GM19438 (cell line): ENCODE data around the gene KIF1B.
A peak's percentile ranks its signal among the peaks of the same experiment; 100 is the strongest.
"Not testable (repeated sequence)": the region's sequence is repeated elsewhere in the genome, so short reads cannot be mapped to it uniquely, and the experiment has no call there.

Experiments used
- ATAC-seq: cut with Tn5 transposase; IDR thresholded peaks from one replicate; pipeline ENCODE4 v1.9.1; 2021; ENCODE audit warnings: low read depth; ENCODE audit not compliant: unreplicated experiment

KIF1B gene

GRCh38 chr1:10421637-10422036 lies 211.3 kb downstream of the KIF1B start:
- no peak for ATAC-seq

DNA sequence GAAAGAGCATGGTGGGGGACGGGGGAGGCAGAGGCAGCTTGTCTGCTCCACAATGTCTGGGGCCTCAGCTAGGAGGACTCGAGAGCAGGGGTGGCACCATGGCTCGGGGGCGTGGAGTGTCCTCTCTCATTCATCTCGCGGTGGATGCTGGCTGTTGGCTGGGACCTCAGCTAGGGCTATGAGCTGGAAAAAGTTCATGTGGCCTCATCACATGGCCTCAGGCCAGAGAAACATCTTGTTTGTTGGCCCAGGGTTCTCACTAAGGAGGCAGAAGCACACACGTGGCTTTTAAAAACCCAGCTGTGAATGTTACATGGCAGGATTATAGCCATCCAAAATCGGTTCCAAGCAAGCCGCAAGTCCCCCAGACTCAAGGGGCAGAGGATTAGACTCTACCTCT lies 213.7 kb downstream of the KIF1B start:
- ATAC-seq, result no peak

DNA sequence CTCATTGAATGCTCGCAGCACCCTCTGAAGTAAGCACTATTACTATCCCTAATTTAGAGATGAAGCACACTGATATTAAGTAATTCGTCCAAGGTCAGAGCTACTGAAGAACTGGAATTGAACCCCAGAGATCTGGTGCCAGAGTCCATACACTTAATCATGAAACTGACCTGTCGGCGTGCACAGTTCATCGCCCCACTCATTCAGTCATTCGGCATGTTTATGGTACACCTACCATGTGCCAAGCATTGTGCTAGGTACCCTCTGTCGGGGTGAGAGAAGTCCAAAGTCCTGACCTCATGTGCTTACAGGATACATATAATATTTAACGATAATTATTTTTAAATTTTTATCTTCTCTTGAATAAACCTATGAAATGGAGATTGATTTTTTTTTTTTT lies 214.3 kb downstream of the KIF1B start:
- no peak for ATAC-seq

DNA sequence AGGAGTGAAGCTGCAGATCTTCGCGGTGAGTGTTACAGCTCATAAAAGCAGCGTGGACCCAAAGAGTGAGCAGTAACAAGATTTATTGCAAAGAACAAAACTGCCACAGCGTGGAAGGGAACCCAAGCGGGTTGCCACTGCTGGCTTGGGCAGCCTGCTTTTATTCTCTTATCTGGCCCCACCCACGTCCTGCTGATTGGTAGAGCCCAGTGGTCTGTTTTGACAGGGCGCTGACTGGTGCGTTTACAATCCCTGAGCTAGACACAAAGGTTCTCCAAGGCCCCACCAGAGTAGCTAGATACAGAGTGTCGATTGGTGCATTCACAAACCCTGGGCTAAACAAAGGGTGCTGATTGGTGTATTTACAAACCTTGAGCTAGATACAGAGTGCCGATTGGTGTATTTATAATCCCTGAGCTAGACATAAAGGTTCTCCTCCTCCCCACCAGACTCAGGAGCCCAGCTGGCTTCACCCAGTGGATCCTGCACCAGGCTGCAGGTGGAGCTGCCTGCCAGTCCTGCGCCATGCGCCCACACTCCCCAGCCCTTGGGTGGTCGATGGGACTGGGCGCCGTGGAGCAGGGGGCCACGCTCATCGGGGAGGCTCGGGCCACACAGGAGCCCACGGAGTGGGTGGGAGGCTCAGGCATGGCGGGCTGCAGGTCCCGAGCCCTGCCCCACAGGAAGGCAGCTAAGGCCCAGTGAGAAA lies 215.6 kb downstream of the KIF1B start:
- not testable (repeated sequence) for ATAC-seq

DNA sequence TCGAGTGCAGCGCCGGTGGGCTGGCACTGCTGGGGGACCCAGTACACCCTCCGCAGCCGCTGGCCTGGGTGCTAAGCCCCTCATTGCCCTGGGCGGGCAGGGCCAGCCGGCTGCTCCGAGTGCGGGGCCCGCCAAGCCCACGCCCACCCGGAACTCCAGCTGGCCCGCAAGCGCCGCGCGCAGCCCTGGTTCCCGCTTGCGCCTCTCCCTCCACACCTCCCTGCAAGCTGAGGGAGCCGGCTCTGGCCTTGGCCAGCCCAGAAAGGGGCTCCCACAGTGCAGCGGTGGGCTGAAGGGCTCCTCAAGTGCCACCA lies 216.1 kb downstream of the KIF1B start:
- not testable (repeated sequence) for ATAC-seq

DNA sequence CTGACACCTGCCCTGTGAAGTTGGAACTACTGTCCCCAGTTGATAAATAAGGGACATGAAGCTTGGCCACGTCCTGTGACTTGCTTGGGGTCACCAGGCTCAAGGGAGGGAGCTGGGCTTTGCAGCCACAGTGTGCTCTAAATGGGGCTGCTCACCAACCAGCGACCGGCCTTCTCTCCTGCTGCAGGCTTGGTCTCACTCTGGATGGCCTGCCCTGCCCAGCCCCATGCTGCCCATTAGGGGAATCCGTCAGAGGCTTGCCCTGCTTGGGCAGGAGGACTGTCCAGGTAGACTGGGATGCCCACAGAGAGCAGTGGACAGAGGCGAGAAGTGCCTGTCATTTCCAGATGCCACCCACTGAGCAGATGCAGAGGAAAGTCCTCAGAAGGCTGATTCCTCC lies 218.6 kb downstream of the KIF1B start:
- ATAC-seq, result no peak

DNA sequence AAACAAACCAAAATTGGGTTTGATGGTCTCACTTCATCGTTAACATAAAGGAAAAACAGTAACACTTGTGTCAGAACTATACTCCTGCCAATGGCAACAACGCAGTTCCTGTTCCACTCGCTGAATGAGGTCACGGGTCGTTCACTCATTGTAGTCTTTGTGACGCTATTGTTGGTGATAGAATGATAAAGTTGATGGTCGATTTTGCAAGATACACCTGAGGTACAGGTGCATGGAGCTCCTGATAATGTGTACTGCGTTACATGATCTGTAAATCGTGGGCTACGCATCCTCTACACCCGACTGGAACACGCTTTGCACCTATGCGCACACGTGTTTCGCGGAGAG lies 219.5 kb downstream of the KIF1B start:
- peak; percentile 29 for ATAC-seq

DNA sequence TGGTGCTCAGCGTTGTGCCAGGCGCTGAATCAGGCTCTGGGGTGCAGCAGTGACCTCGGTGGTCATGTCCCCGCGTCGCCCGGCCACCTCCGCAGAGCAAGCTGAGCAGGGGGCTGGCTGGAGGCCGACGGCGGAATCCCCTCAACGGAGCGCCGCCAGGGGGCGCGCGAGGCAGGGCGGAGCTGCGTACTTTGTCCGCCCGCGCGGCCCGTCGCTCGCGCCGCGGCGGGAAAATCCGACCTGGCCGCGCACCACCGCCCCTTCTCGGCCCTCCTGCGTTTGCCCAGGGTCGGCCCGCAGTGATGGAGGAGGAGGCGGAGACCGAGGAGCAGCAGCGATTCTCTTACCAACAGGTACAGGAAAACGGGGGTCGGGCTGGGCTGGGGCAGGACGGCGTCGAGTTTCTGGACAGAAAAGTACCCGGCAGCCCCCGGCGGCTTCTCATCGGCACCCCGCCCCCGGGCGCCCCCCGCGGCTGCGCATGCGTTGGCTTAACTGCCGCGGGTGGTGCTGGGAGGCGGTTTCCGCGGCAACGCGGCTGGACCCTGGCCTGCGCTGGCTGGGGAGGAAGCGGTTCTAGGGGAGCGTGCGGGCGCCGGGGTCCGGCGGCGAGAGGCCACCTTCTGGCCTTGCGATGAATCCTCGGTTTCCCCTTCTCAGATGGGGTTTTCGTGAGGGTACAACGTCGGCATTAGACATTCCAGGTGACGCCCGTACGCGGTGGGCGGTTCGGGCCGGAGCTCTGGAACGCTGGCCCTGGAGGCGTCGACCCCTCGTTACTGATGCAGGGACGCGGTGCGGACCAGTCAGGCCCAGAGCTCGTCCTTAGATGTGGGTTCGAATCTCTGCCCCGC lies 220.1 kb downstream of the KIF1B start, which contains the start of gene CENPS:
TSS of gene CENPS (plus strand) at position 218 of the 854 bp plus-strand sequence. CDS start at position 303, 85 bp downstream.
- ATAC-seq, result peak; percentile 62
